HG02981 (cell line): ENCODE data around the gene SLC25A29.
A peak's percentile ranks its signal among the peaks of the same experiment; 100 is the strongest.

Experiments used
- ATAC-seq: cut with Tn5 transposase; IDR thresholded peaks from one replicate; pipeline ENCODE4 v1.9.1; 2021; ENCODE audit warnings: mild to moderate bottlenecking, moderate library complexity; ENCODE audit not compliant: unreplicated experiment

SLC25A29 gene

DNA sequence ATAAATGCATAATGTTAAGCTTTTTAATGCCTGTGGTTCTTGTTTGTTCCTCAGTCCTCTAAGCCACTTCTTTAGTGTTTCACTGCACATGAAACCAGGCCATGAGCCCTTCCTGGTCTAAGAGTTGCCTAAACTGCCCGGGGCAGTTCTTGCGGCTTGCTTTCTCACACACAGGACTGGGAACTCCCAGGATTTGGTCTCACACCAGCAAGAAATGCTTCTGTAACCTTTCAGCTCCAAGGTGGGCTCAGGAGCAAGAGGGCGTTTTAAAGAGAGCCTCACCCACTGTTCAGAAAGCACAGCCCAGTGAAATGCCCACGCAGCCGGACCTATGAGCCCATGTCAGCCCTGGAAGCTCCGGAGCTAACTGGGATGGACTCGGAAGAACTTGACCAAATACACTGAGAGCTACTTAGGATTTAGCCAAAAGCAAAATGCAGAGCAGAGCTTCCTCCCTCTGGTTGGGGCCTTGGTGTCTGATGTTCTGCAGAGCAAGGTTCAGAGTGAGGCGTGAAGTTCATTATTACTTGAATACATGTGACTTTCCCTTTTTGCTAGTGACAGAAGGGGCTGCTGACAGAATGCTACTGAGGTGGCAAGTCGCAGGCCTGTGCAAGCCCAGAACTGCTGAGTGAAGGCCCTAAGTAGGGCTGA is 23.4 kb downstream of the SLC25A29 start:
- no peak for ATAC-seq

DNA sequence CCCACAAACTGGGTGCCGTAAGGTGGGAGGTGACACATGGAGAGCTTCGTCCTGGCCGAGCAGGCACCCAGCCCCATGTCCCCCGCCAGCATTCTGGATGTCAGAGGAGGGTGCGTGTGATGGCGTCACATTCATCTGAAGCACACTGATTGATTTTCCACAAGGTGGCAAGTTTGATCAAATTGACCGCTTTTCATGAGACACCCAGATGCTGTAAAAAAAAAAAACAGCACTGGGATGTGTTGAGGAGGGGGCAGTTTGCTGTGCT is 24.2 kb downstream of the SLC25A29 start:
- ATAC-seq: no peak

DNA sequence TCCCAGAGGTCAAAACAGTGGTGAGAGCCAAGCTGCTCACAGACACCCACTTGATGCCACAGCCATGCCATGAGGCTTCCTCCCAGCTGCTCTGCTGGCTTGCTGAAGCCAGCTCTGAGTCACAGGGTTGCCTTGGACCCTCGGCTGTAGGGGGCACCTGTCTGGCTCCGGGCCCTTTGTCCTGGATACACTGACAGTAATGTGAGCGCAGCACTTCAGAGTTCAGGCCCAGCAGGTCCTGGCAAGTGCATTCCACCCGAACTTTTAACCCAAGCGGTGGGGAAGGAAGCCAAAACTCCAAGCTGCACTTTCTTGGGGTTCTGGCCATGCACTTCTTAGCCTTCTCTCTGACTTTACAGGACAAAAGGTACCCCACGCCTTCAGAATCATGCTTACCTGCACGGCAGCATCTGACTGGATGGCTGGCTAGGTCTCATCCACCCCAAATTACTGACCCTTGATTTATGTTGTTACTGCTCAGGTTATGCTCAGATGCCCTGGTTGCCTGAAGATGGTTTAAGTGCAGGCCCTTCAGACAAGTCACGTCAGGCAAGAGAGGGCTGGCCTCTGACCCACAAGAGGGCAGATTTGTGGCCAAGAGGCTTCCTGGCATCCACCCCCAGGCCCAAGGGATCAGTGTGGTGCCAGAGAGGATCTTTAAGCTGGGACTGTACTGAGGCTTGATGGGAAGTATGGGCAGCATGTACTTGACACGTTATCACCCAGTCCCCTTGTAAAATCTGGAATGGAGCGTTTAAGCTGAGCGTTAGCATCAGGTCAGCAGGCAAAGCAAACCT is 24.8 kb downstream of the SLC25A29 start:
- no peak for ATAC-seq

DNA sequence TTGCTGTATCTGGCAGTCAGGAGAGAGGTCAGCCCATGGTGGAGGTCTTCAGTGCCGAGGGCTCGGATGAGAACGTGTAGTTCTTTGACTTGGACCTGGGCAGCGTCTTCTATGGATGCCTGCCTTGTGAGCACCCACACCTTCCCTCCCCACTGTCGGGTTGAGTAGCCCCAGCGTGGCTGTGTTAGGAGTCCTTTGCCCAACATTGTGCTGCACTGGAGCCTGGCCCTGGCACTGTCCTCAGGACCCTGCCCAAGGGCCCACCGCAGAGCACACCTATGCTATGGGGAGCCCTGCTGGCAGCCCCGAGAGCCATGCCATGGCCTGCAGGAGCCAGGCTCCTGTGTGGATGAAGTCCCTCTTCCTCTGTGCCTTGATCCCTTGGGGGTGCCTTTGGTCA is 26.7 kb downstream of the SLC25A29 start:
- no peak for ATAC-seq

DNA sequence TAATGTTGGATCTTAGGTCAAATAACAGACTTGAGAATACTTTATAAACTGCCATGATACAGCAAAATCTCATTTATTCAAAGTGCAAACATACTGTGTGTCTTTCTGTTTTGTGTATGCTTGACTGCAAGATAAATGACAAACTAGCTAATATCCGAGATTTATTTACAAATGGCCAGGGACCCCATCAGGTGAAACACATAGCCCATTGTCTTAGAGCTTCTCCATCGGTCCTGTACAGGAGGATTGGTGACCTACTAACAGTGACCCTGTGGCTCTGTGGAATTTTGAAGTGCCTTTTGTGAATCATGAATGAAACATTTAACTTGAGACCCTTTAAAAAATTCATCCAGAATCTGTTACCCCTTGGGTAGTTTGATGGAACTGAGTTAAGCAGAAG is 27.1 kb downstream of the SLC25A29 start:
- no peak for ATAC-seq

DNA sequence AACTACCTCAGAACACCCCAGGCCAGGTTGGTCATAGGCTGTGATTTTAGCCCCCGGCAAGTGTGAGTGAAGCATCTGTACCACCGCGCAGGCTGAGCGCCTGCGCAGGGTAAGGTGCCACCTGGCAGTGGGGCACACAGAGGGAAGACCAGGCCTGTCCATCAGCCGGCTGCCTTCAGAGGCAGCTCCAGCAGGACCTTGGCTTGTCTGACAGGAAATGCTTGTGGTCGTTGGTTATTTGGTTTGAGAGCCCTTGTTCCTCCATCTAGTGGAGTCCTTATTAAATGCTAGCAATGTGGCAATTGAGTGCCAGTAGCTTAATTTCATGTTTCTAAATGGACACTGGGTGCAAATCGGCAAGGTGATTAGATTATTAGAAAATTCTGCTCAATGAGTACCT is 27.5 kb downstream of the SLC25A29 start:
- peak; percentile 66 for ATAC-seq

DNA sequence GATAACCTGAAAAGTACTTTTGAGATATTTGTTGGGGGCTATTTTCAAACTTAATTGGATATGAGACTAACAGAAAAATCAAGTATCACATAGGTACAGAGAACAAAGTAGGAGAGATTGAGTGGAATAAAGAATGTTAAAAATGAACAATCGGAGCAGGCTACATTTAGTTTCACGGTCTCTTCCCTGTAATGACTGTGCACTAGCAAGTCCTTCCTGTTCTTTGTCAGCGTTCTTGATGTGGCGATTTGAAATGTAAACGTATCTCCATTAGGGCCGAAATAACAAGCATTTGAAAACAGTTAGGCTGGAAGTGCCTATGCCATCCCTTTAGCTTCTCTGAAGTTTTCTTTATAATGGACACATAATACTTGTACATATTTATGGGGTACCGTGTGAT is 31.0 kb downstream of the SLC25A29 start:
- no peak for ATAC-seq

DNA sequence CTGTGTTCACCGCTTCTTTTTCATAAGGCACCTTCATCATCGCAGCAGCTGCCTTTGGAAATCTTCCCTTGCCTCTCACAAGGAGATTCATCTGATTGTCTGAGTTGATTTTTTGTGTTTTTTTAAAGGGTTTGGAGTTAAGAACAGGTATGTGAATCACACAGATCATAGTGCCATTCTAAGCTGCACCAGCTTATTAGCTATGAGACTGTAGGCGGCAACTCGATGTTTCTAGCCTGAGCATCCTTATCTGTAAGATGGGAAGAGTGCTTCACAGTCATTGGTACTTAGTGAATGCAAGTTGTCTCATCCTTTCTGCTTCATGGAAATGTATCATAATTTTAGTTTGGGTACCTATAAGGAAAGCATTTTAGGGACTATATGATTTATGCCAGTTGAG is 32.0 kb downstream of the SLC25A29 start:
- no peak for ATAC-seq

DNA sequence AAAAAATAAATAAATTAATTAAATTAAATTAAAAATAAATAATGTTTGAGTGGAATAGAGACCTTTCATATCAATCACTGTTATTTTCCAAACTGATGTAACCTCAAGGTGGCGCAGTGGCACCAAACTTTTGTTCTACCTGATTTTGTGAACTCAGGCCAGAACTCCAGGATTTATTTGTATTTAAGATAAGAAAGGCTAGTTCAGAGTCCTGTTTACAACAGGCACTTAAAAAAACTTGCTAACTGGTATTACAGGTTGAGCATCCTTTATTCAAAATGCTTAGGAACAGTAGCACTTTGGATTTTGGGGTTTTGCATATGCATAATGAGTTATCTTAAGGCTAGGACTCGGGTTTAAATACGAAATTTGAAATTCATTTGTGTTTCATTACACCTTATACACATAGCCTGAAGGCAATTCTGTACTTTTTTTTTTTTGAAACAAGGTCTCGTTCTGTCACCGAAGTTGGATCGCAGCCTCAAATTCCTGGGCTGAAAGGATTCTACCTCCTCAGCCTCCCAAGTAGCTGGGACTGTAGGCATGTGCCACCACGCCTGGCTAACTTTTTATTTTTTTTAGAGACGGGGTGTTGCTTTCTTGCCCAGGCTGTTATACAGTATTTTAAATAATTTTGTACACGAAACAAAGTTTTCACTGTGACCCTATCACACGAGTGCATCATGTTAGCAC is 34.9 kb downstream of the SLC25A29 start:
- no peak for ATAC-seq

DNA sequence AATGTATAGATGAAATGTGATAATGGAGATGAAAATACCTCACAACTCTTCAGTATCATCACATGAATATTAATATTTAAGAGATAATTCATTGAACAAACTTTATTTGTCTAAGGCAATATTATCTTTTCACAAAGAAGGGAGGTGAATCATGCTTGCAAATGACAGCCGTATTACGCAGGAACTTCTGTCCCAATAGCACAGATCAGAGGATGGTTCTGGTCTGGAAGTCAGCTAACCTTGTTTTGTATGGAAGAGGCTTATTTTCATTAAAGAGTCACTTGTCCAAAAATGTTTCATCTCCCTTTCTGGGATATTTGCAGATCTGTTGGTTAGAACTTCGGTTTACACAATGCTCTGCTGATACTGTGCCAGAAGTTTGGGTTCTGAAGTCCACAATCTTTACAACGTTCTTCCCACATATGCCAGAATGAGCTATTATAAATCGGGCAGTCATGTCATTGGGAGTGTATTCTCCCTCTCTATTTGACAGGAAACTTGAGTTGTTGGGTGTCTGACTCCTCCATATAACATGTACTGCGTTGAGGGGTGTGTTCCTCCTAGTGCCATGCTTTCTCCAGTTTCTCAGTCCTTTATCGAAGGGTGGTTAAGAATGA is 37.5 kb downstream of the SLC25A29 start:
- ATAC-seq: no peak

DNA sequence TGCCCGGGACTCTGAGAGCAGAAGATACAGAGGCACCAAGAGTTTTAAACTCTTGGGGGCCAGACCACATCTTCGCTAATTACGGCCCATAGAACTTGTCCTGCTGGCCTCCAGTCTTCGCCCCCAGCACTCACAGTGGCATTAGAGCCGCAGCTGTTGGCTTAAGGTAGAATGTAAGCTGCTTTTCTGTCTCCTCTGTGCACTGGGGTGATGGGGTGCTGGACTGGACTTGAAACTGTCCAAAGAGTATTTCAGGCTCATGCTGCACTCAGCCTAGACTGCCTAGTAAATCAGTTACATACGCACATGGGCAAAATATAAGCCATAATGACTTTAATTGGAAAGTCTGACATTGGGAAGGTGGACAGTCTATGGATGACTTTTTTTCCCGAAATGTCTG is 38.3 kb downstream of the SLC25A29 start:
- no peak for ATAC-seq

DNA sequence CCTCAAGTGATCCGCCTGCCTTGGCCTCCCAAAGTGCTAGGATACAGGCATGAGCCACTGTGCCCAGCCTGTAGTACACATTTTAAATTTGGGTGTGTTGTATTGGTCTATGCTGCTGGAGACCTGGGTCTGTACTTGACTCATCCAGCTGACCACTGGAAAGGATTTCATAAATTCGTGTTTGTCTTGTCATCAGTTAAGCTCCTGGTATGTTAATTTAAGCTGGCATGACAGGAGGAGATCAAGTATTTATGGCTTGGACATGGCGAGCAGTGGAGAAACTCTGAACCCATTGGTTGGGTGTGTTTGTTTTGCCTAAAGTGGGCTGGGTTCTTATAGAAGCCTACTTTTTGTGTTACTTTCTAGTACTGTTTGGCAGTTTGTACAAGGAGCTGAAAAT is 43.1 kb downstream of the SLC25A29 start:
- no peak for ATAC-seq

DNA sequence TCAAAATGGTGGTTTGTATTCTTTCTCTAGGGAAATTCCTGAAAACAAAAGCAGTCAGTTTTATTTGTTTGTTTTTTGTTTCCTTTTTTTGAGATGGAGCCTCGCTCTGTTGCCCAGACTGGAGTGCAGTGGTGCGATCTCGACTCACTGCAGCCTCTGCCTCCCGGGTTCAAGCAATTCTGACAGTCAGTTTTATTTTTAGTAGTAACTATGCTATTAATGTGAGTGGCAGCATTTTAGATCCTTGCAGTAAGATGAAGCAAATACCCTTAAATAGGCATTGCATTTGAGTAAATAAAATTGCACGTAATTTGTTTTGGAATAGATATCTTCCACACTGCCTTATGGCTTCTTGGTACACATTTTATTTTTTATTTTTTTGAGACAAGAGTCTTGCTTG is 43.7 kb downstream of the SLC25A29 start:
- ATAC-seq: no peak

DNA sequence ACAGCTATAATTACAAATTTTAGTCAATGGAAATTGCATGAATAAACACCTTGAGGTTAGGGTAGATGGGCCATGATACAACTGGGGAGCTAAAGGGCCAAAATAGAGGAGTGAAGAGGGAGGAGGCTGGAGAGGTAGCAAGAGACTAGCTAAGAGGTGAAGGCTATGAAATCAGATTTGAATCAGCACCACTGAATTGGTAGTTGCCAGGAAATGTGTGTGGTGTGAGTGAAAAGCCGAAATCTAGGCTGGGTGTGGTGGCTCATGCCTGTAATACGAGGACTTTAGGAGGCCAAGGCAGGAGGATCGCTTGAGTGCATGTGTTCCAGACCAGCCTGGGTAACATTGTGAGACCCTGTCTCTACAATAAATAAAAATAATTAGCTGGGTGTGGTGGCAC is 44.6 kb downstream of the SLC25A29 start:
- no peak for ATAC-seq

DNA sequence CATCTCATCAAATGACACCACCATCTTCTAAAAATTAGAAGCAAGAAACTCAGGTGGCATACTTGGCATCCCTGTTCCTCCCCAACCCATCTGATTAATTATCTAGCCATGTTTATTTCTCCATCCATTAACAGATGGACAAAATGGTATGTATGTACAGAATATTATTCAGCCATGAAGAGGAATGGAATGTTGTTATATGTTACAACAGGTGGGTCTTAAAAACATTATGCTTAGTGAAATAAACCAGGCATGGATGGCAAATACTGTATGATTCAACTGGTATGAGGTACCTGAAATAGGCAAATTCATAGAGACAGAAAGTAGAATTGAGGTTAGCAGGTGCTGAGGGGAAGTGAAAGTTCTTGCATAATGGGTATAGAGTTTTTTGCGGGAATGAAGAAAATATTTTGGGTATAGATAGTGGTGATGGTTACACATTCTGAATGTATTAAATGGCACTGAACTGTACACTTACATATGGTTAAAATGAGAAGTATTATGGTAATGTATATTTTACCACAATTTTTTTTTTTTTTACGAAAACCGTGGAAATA is 49.8 kb downstream of the SLC25A29 start:
- peak; percentile 79 for ATAC-seq

DNA sequence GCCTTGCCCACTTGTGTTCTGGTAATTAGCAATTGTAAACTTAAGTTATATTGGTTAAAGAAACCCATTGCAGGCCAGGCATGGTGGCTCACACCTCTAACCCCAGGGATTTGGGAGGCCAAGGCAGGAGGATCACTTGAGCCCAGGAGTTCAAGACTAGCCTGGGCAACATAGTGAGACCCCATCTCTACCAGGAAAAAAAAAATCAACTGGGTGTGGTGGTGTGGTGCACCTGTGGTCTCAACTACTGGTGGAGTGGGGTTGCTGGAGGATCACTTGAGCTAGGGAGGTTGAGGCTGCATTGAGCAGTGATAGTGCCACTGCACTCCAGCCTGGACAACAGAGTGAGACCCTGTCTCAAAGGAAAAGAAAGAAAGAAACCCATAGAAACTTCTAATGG is 53.6 kb downstream of the SLC25A29 start:
- ATAC-seq: no peak

DNA sequence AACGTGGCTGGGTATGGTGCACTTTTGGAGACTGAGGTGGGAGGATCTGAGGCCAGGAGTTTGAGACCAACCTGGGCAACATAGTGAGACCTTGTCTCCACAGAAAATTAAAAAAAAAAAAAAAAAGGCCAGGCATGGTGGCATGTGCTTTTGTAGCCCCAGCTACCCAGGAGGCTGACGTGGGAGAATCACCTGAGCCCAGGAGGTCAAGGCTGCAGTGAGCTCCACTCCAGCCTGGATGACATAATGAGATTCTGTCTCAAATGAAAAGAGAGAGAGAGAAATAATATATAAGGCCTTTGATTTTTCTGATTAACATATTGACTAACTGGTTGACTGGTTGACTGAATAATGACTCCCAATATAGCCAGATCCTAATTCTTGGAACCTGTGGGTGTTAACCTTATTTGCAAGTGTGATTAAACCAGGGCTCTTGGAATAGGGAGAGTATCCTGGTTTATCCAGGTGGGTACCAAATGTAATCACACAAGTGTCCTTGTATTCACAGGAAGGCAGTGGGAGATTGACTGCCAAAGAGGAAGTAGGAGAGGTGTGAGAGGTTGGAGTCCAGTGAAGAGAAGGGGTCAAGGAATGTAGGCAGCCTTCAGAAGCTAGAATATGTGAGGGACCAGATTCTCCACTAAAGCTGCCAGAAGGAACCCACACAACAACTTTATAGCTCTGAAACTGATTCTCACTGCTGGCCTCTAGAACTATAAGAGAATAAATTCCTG is 55.3 kb downstream of the SLC25A29 start:
- no peak for ATAC-seq

DNA sequence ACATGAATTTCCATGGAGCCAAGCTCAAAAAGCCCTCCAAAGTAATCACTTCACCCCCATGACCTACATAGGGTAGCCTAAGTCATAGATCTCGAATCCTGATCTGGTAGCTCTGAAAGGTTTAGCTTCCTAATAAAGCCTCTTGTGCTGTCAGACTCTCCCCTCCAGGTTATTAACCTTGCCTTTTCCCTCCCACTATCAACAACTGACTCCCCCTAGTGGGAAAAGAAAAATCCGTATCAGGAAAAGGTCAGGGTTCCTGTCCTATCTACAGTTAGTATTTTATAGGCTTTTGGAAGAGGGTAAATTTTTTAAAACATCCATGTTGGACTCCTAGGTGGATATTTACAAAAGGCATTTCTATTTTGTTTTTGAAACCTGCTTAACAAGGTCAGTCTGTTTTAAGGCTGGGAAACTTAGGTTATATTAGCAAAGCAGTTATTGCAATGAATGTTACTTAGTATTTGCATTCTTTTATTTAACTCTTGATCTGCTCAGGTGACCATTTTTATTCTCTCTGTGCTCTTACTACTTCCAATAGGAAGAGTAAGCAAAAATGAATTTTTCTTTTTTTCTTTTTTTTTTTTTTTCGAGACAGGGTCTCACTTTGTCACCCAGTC is 59.3 kb downstream of the SLC25A29 start:
- no peak for ATAC-seq

DNA sequence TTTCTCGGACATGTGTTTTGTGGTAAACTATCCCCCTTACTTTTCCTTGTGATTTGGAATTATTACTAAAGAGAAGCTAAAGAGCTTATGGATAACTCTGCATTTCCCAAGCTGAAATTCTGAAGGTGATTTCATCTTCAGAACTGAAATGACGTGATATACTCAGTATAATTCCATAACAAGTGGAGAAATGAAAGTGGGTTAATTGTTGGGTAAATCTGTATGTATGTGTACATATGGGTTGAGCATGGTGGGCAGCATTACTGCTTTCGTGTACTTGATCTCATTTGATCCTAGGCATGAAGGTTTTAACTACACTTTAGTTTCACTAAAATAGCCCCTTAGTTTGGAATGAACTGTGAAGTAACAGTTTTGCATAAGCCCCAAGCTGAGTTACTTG is 63.2 kb downstream of the SLC25A29 start:
- no peak for ATAC-seq

DNA sequence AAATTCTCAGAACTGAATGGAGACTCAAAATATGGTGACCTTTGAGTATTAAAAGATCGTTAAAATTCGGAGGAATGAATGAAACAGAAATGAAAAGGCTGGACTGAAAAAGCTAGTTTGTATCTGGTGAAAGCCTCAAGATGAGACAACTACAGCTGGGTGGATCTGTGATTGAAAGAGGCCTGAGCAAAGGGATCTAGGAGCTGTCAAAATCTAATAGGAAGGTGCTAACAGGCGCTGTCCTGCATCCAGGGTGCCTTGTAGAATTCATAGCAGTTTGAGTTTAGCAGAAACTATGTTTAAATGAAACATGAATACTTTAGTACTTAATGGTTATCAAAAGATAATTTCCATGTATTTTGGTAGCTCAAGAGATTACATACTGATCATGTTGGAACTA is 65.0 kb downstream of the SLC25A29 start:
- ATAC-seq: no peak
